ENCODE measurements around the gene MYLK2.
A peak's percentile ranks its signal among the peaks of the same experiment; 100 is the strongest.

MYLK2 gene

GRCh38 chr20:31858760-31859083 lies 39.6 kb downstream of the MYLK2 start:
- no peak for DNase-seq

DNA sequence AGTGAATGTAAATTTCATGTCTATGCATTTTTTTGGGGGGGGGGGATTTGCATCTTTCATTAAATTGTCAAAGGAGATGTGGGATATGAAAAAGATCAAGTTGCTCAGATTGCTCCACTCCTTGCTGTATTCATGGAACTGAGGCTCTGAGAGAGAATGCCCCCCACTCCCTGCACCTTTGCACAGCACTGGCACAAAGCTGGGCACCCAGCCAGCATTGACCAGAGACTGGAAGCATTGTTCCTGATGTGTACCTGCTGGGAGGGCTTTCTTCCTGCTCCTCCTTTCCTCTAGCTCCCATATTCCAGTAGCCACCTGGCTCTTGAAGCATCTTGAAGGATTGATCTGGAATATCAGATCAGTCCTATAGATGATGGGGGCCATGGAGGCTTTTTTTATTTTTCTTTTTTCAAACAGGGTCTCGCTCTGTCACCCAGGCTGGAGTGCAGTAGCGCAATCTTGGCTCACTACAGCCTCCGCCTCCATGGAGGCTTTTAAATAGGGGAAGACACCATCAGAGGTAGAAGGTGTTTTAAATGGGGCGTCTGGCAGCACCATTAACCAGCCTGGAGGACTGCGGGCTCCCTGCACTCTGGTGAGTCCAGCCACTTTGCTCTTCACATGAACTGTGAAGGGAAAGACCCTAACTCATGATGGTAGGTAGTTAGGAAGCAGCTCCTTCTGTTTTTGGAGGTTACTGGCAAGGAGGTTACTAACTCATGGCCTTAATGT lies 40.3 kb downstream of the MYLK2 start:
- no peak for DNase-seq

- DNase-seq = no peak
Measured at GRCh38 chr20:31859998-31860380, 40.8 kb downstream of the MYLK2 start.

DNA sequence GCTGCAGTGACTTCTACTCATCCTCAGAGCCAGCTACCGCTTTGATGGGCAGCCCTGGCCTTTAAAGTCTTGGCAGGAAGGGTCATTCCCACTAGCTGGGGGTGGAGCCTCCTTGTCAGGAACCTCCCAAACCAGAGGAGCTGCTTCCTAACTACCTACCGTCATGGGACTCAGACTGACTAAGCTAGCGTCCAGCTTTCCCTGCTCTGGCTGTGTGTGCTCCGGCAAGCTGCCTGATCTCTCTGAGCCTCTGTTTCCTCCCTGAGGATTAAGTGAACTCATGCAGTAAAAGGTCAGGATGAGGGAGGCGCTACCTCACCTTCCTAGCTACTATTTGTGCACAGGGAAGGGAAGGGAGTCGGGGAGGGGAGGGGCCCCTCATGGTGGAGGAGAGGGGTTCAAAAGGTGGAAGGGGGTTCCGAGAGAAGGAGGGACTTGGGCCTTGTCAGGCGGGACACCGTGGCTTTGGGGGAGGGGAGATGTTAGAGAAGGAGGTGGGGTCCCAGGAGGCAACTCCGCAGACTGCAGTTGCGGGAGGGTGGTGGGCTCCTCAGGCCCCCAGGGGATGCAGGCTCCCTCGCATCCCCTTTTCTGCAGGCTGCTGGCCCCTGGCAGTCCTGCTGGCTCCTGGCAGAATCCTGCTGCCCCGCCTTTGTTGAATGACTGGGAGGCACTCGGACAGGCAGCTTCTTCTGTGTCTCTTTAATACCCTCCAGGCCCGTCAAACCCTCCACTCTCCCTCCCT lies 41.4 kb downstream of the MYLK2 start:
- no peak for DNase-seq

- DNase-seq = no peak
Measured at GRCh38 chr20:31861135-31861384, 41.9 kb downstream of the MYLK2 start.

GRCh38 chr20:31861385-31862156 lies 42.4 kb downstream of the MYLK2 start:
- peak; percentile 43 to 59 for DNase-seq

DNA sequence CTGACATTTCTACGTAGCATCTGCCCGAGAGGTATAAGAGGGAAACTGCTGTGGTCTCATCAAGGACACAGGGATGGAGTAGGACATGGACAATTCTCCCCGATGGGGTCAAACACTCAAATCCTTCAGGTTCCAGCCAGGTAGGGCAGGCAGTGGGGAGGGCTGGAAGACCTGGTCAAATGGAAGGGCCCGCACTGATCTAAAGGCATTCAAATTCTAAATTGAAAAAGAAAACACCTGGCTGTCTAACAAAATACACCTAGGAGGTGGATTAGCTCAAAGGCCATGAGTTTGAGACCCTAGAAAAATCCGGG lies 43.0 kb downstream of the MYLK2 start:
- DNase-seq = no peak

- DNase-seq = no peak
Measured at GRCh38 chr20:31862506-31862905, 43.4 kb downstream of the MYLK2 start.

- no peak for DNase-seq
Measured at GRCh38 chr20:31863296-31864085, 44.3 kb downstream of the MYLK2 start.

- DNase-seq = no peak
Measured at GRCh38 chr20:31864521-31865400, 45.6 kb downstream of the MYLK2 start.

DNA sequence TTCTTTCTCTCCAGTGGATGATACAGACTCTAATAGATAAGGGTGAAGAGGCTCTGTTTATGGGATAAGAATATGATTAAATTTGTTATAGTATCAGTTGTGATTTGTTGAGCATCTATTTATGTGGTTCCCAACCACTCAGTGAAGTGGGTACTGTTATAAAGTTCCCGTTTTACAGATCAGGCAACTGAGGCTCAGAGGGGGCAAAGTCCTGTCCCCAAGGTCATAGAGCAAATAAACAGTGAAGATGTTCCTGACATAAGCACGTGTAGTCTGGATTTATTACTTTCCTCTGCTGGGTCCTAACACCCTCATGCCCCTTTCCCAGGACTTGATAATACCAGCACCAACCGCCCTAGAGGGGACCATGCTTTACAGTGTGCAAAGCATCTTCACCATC lies 47.1 kb downstream of the MYLK2 start:
- no peak for DNase-seq

GRCh38 chr20:31868853-31869672 lies 49.9 kb downstream of the MYLK2 start:
- DNase-seq = no peak

GRCh38 chr20:31869673-31869941 lies 50.5 kb downstream of the MYLK2 start:
- no peak for DNase-seq

- DNase-seq = no peak
Measured at GRCh38 chr20:31869942-31870725, 51.0 kb downstream of the MYLK2 start, which contains the start of the genes DUSP15 and TTLL9. Gene DUSP15 (minus strand): TSS chr20:31870527. CDS start chr20:31870337, 190 bp downstream. Gene TTLL9 (plus strand): TSS chr20:31870634. CDS start chr20:31871127, 493 bp downstream.

GRCh38 chr20:31870726-31871617 lies 51.8 kb downstream of the MYLK2 start:
- DNase-seq = no peak

GRCh38 chr20:31871618-31871954 lies 52.4 kb downstream of the MYLK2 start:
- DNase-seq = no peak

DNA sequence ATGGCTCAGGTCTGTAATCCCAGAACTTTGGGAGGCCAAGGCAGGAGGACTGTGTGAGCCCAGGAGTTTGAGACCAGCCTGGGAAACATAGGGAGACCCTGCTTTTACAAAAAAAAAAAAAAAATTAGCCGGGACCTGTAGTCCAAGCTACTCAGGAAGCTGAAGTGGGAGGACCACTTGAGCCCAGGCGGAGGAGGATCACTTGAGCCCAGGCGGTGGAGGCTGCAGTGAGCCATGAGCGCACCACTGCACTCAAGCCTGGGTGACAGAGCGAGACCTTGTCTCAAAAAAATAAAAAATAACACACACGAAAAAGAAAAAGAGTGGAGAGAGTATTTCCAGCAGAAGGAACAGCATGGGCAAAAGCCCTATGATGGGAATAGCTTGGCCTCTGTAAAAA lies 53.2 kb downstream of the MYLK2 start:
- no peak for DNase-seq

GRCh38 chr20:31875671-31876070 lies 56.5 kb downstream of the MYLK2 start:
- no peak for DNase-seq

DNA sequence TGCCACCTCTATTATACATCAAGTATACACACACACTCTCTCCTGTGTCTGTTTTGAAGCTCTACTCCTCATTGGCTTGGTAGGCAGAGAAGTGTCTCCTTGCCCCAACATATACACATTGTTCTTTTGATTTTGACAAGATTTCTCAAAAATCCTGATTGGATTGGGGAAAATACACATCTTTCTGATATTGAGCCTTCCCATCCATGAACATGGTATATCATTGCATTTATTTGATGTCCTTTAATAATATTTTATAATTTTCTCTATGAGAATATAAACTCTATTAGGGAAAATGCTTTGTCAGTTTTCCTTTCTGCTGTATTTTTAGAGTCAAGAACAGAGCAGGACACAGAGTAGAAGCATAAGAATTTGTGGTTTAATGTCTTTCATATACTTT lies 58.5 kb downstream of the MYLK2 start:
- no peak for DNase-seq
